K562 (cell line): ENCODE measurements around the gene LRRC4C.

ENCODE experiments used
- CTCF ChIP-seq, 3 experiments: IDR thresholded peaks in 2 of 3; conservative IDR thresholded peaks in 1 of 3; 2 replicates each; pipeline ENCODE4 v1.5.1; 2011 to 2012; ENCODE audit warnings: low read length in 3 of 3, mild to moderate bottlenecking in 3 of 3, control low read depth in 2 of 3, improper control_type of control experiment in 1 of 3, inconsistent platforms in 1 of 3, low read depth in 1 of 3, mixed read lengths in 1 of 3, moderate library complexity in 1 of 3; ENCODE audit not compliant: insufficient read depth in 2 of 3
- EP300 ChIP-seq: IDR thresholded peaks from 2 replicates; pipeline ENCODE4 v1.6.1; 2012; ENCODE audit warnings: low read length, improper control_type of control experiment
- FOXM1 ChIP-seq, 2 experiments: fragments of 450-650 bp in 1 of 2; sonication (generic) in 1 of 2; formaldehyde crosslinking in 1 of 2; IDR thresholded peaks; 2 replicates each; pipeline versions ENCODE4 v1.6.1 to v1.9.0; 2017 to 2022; ENCODE audit warnings: low read depth in 2 of 2, mild to moderate bottlenecking in 2 of 2, missing genetic modification reagents in 1 of 2, moderate library complexity in 1 of 2
- GABPA ChIP-seq: fragments of 200-800 bp; sonication (Bioruptor generic); conservative IDR thresholded peaks from 2 replicates; pipeline ENCODE4 v1.6.1; 2016; ENCODE audit warnings: low read depth, missing genetic modification characterization, missing compliant biosample characterization
- HNRNPUL1 ChIP-seq: fragments of 200-400 bp; formaldehyde crosslinking; IDR thresholded peaks from 2 replicates; pipeline ENCODE4 v1.6.1; 2017; ENCODE audit warnings: low read length
- JUND ChIP-seq, 2 experiments: IDR thresholded peaks; 2 replicates in 1 of 2; 3 replicates in 1 of 2; pipeline ENCODE4 v1.6.1; 2011; ENCODE audit warnings: borderline replicate concordance in 2 of 2, low read depth in 2 of 2, low read length in 2 of 2, improper control_type of control experiment in 1 of 2, missing biosample characterization in 1 of 2, missing genetic modification characterization in 1 of 2, missing genetic modification reagents in 1 of 2
- NFRKB ChIP-seq: fragments of 450-650 bp; IDR thresholded peaks from 2 replicates; pipeline ENCODE4 v1.6.1; 2016; ENCODE audit warnings: low read depth
- NRF1 ChIP-seq, 2 experiments: fragments of 450-650 bp; IDR thresholded peaks in 1 of 2; conservative IDR thresholded peaks in 1 of 2; 2 replicates each; pipeline ENCODE4 v1.6.1; 2014; ENCODE audit warnings: mild to moderate bottlenecking in 2 of 2
- PATZ1 ChIP-seq: fragments of 250-450 bp; sonication (Bioruptor Pico); IDR thresholded peaks from 2 replicates; pipeline ENCODE4 v1.5.0; 2020; ENCODE audit warnings: mild to moderate bottlenecking, borderline replicate concordance
- POLR2A ChIP-seq: fragments of 450-650 bp; conservative IDR thresholded peaks from 2 replicates; pipeline ENCODE4 v1.6.1; 2016
- SMARCA4 ChIP-seq: fragments of 450-650 bp; IDR thresholded peaks from 2 replicates; pipeline ENCODE4 v1.6.1; 2016
- USF1 ChIP-seq: sonication (generic); formaldehyde crosslinking; IDR thresholded peaks from 2 replicates; pipeline ENCODE4 v1.9.0; 2022; ENCODE audit warnings: mild to moderate bottlenecking, missing genetic modification reagents
- ZNF197 ChIP-seq: fragments of 200-800 bp; sonication (Bioruptor generic); IDR thresholded peaks from 2 replicates; pipeline ENCODE4 v1.6.1; 2016; ENCODE audit warnings: low read depth, missing genetic modification characterization, missing compliant biosample characterization
- ZNF347 ChIP-seq: fragments of 450-650 bp; formaldehyde crosslinking; IDR thresholded peaks from 2 replicates; pipeline ENCODE4 v1.4.0; 2020; ENCODE audit warnings: low read depth, mild to moderate bottlenecking, moderate library complexity

- no peak for TF ChIP-seq JUND (IDR thresholded peaks at IDR 0.05; ENCODE audit: borderline replicate concordance, low read depth, low read length)
- no peak for TF ChIP-seq JUND (tag; IDR thresholded peaks at IDR 0.05; ENCODE audit: borderline replicate concordance, low read depth, low read length)
- TF ChIP-seq ZNF197 (CRISPR knock-in tag): no peak
- no peak for TF ChIP-seq CTCF (IDR thresholded peaks at IDR 0.05 in 2 of 3, conservative IDR thresholded peaks at IDR 0.05 in 1 of 3; ENCODE audit: insufficient read depth in 2 of 3, low read depth in 1 of 3, low read length in 3 of 3)
- TF ChIP-seq EP300: no peak
- no peak for TF ChIP-seq GABPA
- no peak for TF ChIP-seq NFRKB
- TF ChIP-seq POLR2A: no peak
- no peak for TF ChIP-seq PATZ1 (CRISPR knock-in tag)
- no peak for TF ChIP-seq SMARCA4
- no peak for TF ChIP-seq FOXM1 (IDR thresholded peaks at IDR 0.05; ENCODE audit: low read depth)
- TF ChIP-seq FOXM1 (CRISPR knock-in tag; IDR thresholded peaks at IDR 0.05; ENCODE audit: low read depth): no peak
- TF ChIP-seq USF1 (CRISPR knock-in tag): no peak
- no peak for TF ChIP-seq NRF1 (conservative IDR thresholded peaks at IDR 0.05 in 1 of 2, IDR thresholded peaks at IDR 0.05 in 1 of 2)
- TF ChIP-seq ZNF347 (CRISPR knock-in tag): no peak
- TF ChIP-seq HNRNPUL1: no peak
Observed at GRCh38 chr11:40746282-40746681, 713.2 kb downstream of the LRRC4C start.
